Right cardiac atrium (tissue), 5 donors: ENCODE measurements around the gene ZNF492. TPM values are rescaled to one million over a fixed set of nuclear protein-coding genes. Genes with fewer than 3 reads are reported as not detected.
"Not testable (repeated sequence)": the region's sequence is repeated elsewhere in the genome, so short reads cannot be mapped to it uniquely, and the experiment has no call there.

ENCODE experiments used
- ATAC-seq, 2 donors: fragments of 200-7000 bp; cut with Tn5 transposase; one replicate each; pipeline versions ENCODE4 v1.8.0 to v1.9.1; 2020; ENCODE audit warnings: moderate library complexity in 2 of 2, mild to moderate bottlenecking in 1 of 2
- DNase-seq, 3 donors: peaks; one replicate each; pipeline ENCODE4 v3.0.0-alpha.2; 2020
- H3K27ac ChIP-seq: one replicate; pipeline ENCODE4 v1.5.1; 2013; ENCODE audit warnings: mild to moderate bottlenecking, low read length, control low read depth, moderate library complexity
- H3K27me3 ChIP-seq: one replicate; pipeline ENCODE4 v1.6.1; 2013; ENCODE audit not compliant: control insufficient read depth, insufficient read depth
- H3K4me1 ChIP-seq: one replicate; pipeline ENCODE4 v1.6.1; 2013; ENCODE audit warnings: low read length; ENCODE audit not compliant: control insufficient read depth, insufficient read depth
- H3K4me3 ChIP-seq: one replicate; pipeline ENCODE4 v1.5.1; 2013; ENCODE audit warnings: low read length, control low read depth
- H3K9me3 ChIP-seq: one replicate; pipeline ENCODE4 v1.6.1; 2013; ENCODE audit warnings: low read length; ENCODE audit not compliant: control insufficient read depth
- WGBS: extraction: QIAGEN DNeasy Blood & Tissue Kit; methylation state at CpG from one replicate; pipeline ENCODE4 v1.1.7; 2013; 5-methylcytosine and 5-hydroxymethylcytosine counted together
- intact Hi-C, 4 donors: fragments of 100-400 bp; cut with DNase I; formaldehyde crosslinking; loops; one replicate each; pipeline versions ENCODE4 v1.11.0 to v1.14.0; 2022 to 2023
- polyA plus RNA-seq: library from polyadenylated mRNA; stranded (reverse); fragments of 200-250 nt; gene quantifications from one replicate; pipeline ENCODE4 v1.2.3, GENCODE V29; 2013
- total RNA-seq, 4 donors: library from RNA; stranded (reverse); fragmentation: NEBNext Ultra II Directional; extraction: Animal tissue kit (Norgen Biotek cat#: 25700); gene quantifications; one replicate each; pipeline ENCODE4 v1.2.1, GENCODE V29; 2021
- donor health status: healthy with polysubstance abuse.
- donor health status: DM: no; HTN: yes; CAD: no.
- donor health status: DM: no; HTN: no; CAD: no.
- donor health status: DM: no; HTN: yes; CAD: no; lungs with severe emphysema.
- donor health status: DM: yes; HTN: yes; CAD: no.

Gene ZNF492
- total and polyA plus RNA-seq, 5 donors, result 0.05 to 0.29 (median 0.23) TPM; not detected in 1

GRCh38 chr19:22605275-22606211 is 28.6 kb upstream of the ZNF492 start:
- no peak overlapping the region for H3K4me3 ChIP-seq
- no peaks in the 10 kb centered on the region for H3K27me3 ChIP-seq
- no peaks in the 10 kb centered on the region for H3K9me3 ChIP-seq
- no peaks in the 10 kb centered on the region for H3K4me1 ChIP-seq
- no peak for ATAC-seq
- DNase-seq, result no peak
- WGBS, result 67% methylated on average over 12 of the region's 12 CpGs
- intact Hi-C loops, result no loop called here
- H3K27ac ChIP-seq, result no peak overlapping the region

- H3K9me3 ChIP-seq, result no peaks in the 10 kb centered on the region
- ATAC-seq, result no peak
- H3K27me3 ChIP-seq, result no peaks in the 10 kb centered on the region
- no peak for DNase-seq
- H3K27ac ChIP-seq, result no peak overlapping the region
- no peak overlapping the region for H3K4me3 ChIP-seq
- no peaks in the 10 kb centered on the region for H3K4me1 ChIP-seq
- intact Hi-C loops, result no loop called here
- 68% methylated on average over 2 of the region's 2 CpGs for WGBS
Observed at GRCh38 chr19:22606212-22606553, 27.9 kb upstream of the ZNF492 start.

GRCh38 chr19:22606954-22607652 is 27.0 kb upstream of the ZNF492 start:
- intact Hi-C loops, result no loop called here
- WGBS, result 68% methylated on average over 6 of the region's 6 CpGs
- Histone ChIP-seq H3K4me3 (no peak overlapping the region), H3K27me3 (no peaks in the 10 kb centered on the region), H3K27ac (no peak overlapping the region), H3K9me3 (no peaks in the 10 kb centered on the region), H3K4me1 (no peaks in the 10 kb centered on the region)
- ATAC-seq (no peak), DNase-seq (no peak)

GRCh38 chr19:22607653-22608430 is 26.3 kb upstream of the ZNF492 start:
- H3K4me1 ChIP-seq, result no peaks in the 10 kb centered on the region
- ATAC-seq, result no peak
- H3K27ac ChIP-seq, result no peak overlapping the region
- H3K27me3 ChIP-seq, result no peaks in the 10 kb centered on the region
- no peak overlapping the region for H3K4me3 ChIP-seq
- H3K9me3 ChIP-seq, result no peaks in the 10 kb centered on the region
- no peak for DNase-seq
- intact Hi-C loops, result no loop called here
- 70% methylated on average over 18 of the region's 18 CpGs for WGBS

GRCh38 chr19:22608441-22608840 is 25.7 kb upstream of the ZNF492 start:
- H3K27ac ChIP-seq, result no peak overlapping the region
- H3K9me3 ChIP-seq, result no peaks in the 10 kb centered on the region
- DNase-seq (no peak), ATAC-seq (no peak)
- H3K4me1 ChIP-seq, result no peaks in the 10 kb centered on the region
- 74% methylated on average over 7 of the region's 7 CpGs for WGBS
- intact Hi-C loops, result no loop called here
- H3K4me3 ChIP-seq, result no peak overlapping the region
- H3K27me3 ChIP-seq, result no peaks in the 10 kb centered on the region

GRCh38 chr19:22609630-22610029 is 24.5 kb upstream of the ZNF492 start:
- no peak overlapping the region for H3K27ac ChIP-seq
- 75% methylated on average over 4 of the region's 4 CpGs for WGBS
- no peaks in the 10 kb centered on the region for H3K27me3 ChIP-seq

GRCh38 chr19:22610121-22610520 is 24.0 kb upstream of the ZNF492 start:
- no peak overlapping the region for H3K4me3 ChIP-seq
- ATAC-seq, result no peak
- H3K4me1 ChIP-seq, result no peaks in the 10 kb centered on the region
- H3K9me3 ChIP-seq, result no peaks in the 10 kb centered on the region
- intact Hi-C loops, result no loop called here
- H3K27ac ChIP-seq, result no peak overlapping the region
- H3K27me3 ChIP-seq, result no peaks in the 10 kb centered on the region
- no peak for DNase-seq
- 72% methylated on average over 2 of the region's 2 CpGs for whole genome bisulfite sequencing

More at GRCh38 chr19:22609630-22610029, 24.5 kb upstream of the ZNF492 start:
- intact Hi-C loops, result no loop called here
- ATAC-seq (no peak), DNase-seq (no peak)
- no peaks in the 10 kb centered on the region for H3K4me1 ChIP-seq
- no peak overlapping the region for H3K4me3 ChIP-seq
- no peaks in the 10 kb centered on the region for H3K9me3 ChIP-seq

GRCh38 chr19:22612316-22612715 is 21.8 kb upstream of the ZNF492 start:
- Histone ChIP-seq H3K27ac (no peak overlapping the region), H3K4me3 (no peak overlapping the region), H3K4me1 (no peaks in the 10 kb centered on the region), H3K27me3 (no peaks in the 10 kb centered on the region), H3K9me3 (no peaks in the 10 kb centered on the region)
- WGBS, result 47% methylated on average over 1 of the region's 1 CpG
- no peak for ATAC-seq
- intact Hi-C loops, result no loop called here
- DNase-seq, result no peak

- Histone ChIP-seq H3K4me1 (no peaks in the 10 kb centered on the region), H3K4me3 (no peak overlapping the region), H3K27ac (no peak overlapping the region), H3K9me3 (no peaks in the 10 kb centered on the region), H3K27me3 (no peaks in the 10 kb centered on the region)
- 92% methylated on average over 12 of the region's 12 CpGs for WGBS
- DNase-seq (no peak), ATAC-seq (no peak)
- intact Hi-C loops, result no loop called here
Observed at GRCh38 chr19:22616659-22617058, 17.5 kb upstream of the ZNF492 start.

- WGBS, result 86% methylated on average over 7 of the region's 7 CpGs
- H3K27ac ChIP-seq, H3K4me1 ChIP-seq, H3K4me3 ChIP-seq, H3K9me3 ChIP-seq, DNase-seq, intact Hi-C loops, ATAC-seq, H3K27me3 ChIP-seq: not testable (repeated sequence)
Observed at GRCh38 chr19:22617181-22617580, 16.9 kb upstream of the ZNF492 start.
